ENCODE data around the gene TCF4. TPM values are rescaled to one million over a fixed set of nuclear protein-coding genes. Genes with fewer than 3 reads are reported as not detected.

TCF4 gene
- total RNA-seq (2021; ENCODE audit: unreplicated experiment) (2.3 TPM), Bru-seq, nascent RNA (percentile 29 among the genes with signal in this experiment), BruChase-seq, experiment 1, labeled RNA remaining after a 2-hour chase (percentile 26 among the genes with signal in this experiment), BruChase-seq, experiment 2, labeled RNA remaining after a 6-hour chase (percentile 25 among the genes with signal in this experiment)
- 0.92 TPM for polyA plus RNA-seq (2012; ENCODE audit: insufficient read length)
- long read RNA-seq, partial matches to known transcripts: 0 of 3 reads
- long read RNA-seq, other reads (novel, unspliced or antisense): 2 of 3 reads

DNA sequence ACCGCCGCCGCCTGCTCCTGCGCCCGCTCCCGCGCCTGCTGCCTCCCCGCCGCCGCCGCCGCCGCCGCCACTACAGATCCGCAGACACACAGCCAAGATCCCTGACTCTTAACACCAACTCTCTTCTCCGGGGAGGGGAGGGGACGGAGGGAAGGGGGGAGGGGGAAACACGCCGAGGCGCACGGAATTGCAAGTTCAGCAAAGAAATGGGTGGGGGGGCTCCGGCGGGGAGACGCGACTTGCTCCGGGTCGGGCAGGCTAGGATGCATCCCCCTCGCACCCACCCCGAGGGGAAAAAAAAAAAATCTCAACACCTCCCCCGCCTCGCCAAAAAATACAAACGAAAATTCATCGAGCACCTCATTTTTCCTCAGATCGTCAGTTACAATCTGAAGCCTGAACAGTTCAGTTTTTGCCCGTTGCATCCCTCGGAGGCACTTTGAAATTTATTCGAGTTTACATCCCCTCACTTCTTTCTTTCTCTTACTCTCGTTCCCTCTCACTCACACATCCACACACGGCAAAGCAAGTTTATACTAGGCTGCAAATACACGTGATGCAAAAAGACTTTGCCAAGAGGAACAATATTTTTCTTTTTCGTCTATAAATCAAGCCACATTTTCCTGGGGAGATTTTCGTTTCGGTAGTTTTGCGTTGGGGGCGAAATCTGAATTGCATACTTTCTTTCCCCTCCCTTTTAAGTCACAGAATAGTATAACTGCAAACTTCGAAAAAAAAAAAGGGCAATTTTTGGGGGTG is at the start of gene TCF4:
TCF4 (minus strand) TSS at position 82 of the 759 bp plus-strand sequence. CDS start 1,076 bp downstream, outside the sequence.
- ATAC-seq (peak; percentile 56), DNase-seq (ENCODE audit: low read depth, low spot score) (no peak)
- Histone ChIP-seq H3K4me3 (ENCODE audit: low read depth in 2 of 2, low read length in 2 of 2) (peak within 1 kb of the TSS; percentile 27 to 36), H3K27ac (ENCODE audit: low read length) (no peak within 1 kb of the TSS), H3K27me3 (ENCODE audit: control insufficient read depth, insufficient read depth, low read length) (no peaks in the 10 kb centered on the region), H3K4me1 (ENCODE audit: control insufficient read depth, insufficient read depth, low read length) (no peaks in the 10 kb centered on the region), H3K9me3 (ENCODE audit: control insufficient read depth, insufficient read depth, low read depth, low read length) (no peaks in the 10 kb centered on the region), H3K36me3 (ENCODE audit: control insufficient read depth, insufficient read depth, low read length) (no peaks in the 10 kb centered on the region)
- POLR2A ChIA-PET: no interaction called here
- CTCF ChIA-PET: no interaction called here
- TF ChIP-seq POLR2AphosphoS5 (IDR thresholded peaks at IDR 0.05; ENCODE audit: low read depth, low read length) (no peak), SIN3A (IDR thresholded peaks at IDR 0.05; ENCODE audit: borderline replicate concordance, insufficient read depth, low read depth, low read length) (no peak), TCF7L2 (IDR thresholded peaks at IDR 0.05; ENCODE audit: low read depth, low read length) (no peak)
- TF ChIP-seq, protein P1, sequence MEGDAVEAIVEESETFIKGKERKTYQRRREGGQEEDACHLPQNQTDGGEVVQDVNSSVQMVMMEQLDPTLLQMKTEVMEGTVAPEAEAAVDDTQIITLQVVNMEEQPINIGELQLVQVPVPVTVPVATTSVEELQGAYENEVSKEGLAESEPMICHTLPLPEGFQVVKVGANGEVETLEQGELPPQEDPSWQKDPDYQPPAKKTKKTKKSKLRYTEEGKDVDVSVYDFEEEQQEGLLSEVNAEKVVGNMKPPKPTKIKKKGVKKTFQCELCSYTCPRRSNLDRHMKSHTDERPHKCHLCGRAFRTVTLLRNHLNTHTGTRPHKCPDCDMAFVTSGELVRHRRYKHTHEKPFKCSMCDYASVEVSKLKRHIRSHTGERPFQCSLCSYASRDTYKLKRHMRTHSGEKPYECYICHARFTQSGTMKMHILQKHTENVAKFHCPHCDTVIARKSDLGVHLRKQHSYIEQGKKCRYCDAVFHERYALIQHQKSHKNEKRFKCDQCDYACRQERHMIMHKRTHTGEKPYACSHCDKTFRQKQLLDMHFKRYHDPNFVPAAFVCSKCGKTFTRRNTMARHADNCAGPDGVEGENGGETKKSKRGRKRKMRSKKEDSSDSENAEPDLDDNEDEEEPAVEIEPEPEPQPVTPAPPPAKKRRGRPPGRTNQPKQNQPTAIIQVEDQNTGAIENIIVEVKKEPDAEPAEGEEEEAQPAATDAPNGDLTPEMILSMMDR (IDR thresholded peaks at IDR 0.05): no peak
- TF ChIP-seq, protein P2, sequence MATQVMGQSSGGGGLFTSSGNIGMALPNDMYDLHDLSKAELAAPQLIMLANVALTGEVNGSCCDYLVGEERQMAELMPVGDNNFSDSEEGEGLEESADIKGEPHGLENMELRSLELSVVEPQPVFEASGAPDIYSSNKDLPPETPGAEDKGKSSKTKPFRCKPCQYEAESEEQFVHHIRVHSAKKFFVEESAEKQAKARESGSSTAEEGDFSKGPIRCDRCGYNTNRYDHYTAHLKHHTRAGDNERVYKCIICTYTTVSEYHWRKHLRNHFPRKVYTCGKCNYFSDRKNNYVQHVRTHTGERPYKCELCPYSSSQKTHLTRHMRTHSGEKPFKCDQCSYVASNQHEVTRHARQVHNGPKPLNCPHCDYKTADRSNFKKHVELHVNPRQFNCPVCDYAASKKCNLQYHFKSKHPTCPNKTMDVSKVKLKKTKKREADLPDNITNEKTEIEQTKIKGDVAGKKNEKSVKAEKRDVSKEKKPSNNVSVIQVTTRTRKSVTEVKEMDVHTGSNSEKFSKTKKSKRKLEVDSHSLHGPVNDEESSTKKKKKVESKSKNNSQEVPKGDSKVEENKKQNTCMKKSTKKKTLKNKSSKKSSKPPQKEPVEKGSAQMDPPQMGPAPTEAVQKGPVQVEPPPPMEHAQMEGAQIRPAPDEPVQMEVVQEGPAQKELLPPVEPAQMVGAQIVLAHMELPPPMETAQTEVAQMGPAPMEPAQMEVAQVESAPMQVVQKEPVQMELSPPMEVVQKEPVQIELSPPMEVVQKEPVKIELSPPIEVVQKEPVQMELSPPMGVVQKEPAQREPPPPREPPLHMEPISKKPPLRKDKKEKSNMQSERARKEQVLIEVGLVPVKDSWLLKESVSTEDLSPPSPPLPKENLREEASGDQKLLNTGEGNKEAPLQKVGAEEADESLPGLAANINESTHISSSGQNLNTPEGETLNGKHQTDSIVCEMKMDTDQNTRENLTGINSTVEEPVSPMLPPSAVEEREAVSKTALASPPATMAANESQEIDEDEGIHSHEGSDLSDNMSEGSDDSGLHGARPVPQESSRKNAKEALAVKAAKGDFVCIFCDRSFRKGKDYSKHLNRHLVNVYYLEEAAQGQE (IDR thresholded peaks at IDR 0.05; ENCODE audit: insufficient read depth in 1 of 2, low read depth in 2 of 2, low read length in 1 of 2): no peak
- in situ Hi-C loops (cut with HindIII; ENCODE audit: low pct_unique_long_range_greater_than_20kb, low sequenced_read_pairs): no loop called here
- intact Hi-C loops (cut with micrococcal nuclease; ENCODE audit: unreplicated experiment): no loop called here
- BruUV-seq (replicated peaks): no TSS peak

DNA sequence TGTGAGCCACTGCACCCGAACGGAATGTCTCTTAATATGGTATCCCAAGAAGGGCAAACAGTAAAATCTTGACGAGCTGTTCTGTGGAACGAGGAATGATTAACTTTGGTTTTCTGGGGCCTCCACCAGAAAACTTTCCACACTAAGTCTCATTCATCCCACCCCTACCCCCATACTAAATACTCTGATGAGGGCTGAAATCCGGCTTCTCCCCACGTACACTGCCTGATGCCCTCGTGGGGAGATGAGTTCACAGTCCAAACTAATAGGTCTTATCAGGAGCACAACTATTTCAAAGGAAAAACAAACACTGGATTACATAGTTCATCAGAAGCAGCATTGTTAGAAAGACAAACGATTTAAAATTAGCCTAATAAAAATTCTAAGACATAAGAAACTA is 49.2 kb upstream of the TCF4 start:
- Histone ChIP-seq H3K27ac (ENCODE audit: low read length) (no peak overlapping the region), H3K4me1 (ENCODE audit: control insufficient read depth, insufficient read depth, low read length) (no peaks in the 10 kb centered on the region), H3K9me3 (ENCODE audit: control insufficient read depth, insufficient read depth, low read depth, low read length) (no peaks in the 10 kb centered on the region), H3K27me3 (ENCODE audit: control insufficient read depth, insufficient read depth, low read length) (no peaks in the 10 kb centered on the region), H3K4me3 (ENCODE audit: low read depth in 2 of 2, low read length in 2 of 2) (no peak overlapping the region), H3K36me3 (ENCODE audit: control insufficient read depth, insufficient read depth, low read length) (no peaks in the 10 kb centered on the region)
- intact Hi-C loops (cut with micrococcal nuclease; ENCODE audit: unreplicated experiment): no loop called here
- DNase-seq (ENCODE audit: low read depth, low spot score) (no peak), ATAC-seq (no peak)
- no TSS peak for BruUV-seq (replicated peaks)
- ChIA-PET CTCF (no interaction called here), POLR2A (no interaction called here)
- in situ Hi-C loops (cut with HindIII; ENCODE audit: low pct_unique_long_range_greater_than_20kb, low sequenced_read_pairs): no loop called here
- TF ChIP-seq, protein P2 (IDR thresholded peaks at IDR 0.05; ENCODE audit: insufficient read depth in 1 of 2, low read depth in 2 of 2, low read length in 1 of 2): no peak
- TF ChIP-seq SIN3A (IDR thresholded peaks at IDR 0.05; ENCODE audit: borderline replicate concordance, insufficient read depth, low read depth, low read length): no peak
- TF ChIP-seq, protein P1 (IDR thresholded peaks at IDR 0.05): no peak
- no peak for TF ChIP-seq POLR2AphosphoS5 (IDR thresholded peaks at IDR 0.05; ENCODE audit: low read depth, low read length)
- TF ChIP-seq TCF7L2 (IDR thresholded peaks at IDR 0.05; ENCODE audit: low read depth, low read length): no peak

Measured in Panc1 (cell line).